HFFc6 (cell line): ENCODE measurements around the gene CLIC3. TPM values are rescaled to one million over a fixed set of nuclear protein-coding genes. Genes with fewer than 3 reads are reported as not detected.

Source experiments
- DNase-seq: peaks from one replicate; pipeline ENCODE4 v3.0.0-alpha.2; 2018
- H3K27ac Mint-ChIP-seq: 2 replicates; pipeline ENCODE4 v1.8.0; 2020; ENCODE audit warnings: mild to moderate bottlenecking, mixed read lengths
- H3K27me3 Mint-ChIP-seq: 2 replicates; pipeline ENCODE4 v1.8.0; 2021; ENCODE audit warnings: mild to moderate bottlenecking, moderate library complexity, mixed read lengths; ENCODE audit not compliant: insufficient read depth
- H3K36me3 Mint-ChIP-seq: 2 replicates; pipeline ENCODE4 v1.8.0; 2021; ENCODE audit warnings: low read depth, mixed read lengths
- H3K4me1 Mint-ChIP-seq: 2 replicates; pipeline ENCODE4 v1.8.0; 2020; ENCODE audit warnings: low read depth, mixed read lengths
- H3K4me3 Mint-ChIP-seq: 2 replicates; pipeline ENCODE4 v1.8.0; 2020; ENCODE audit warnings: mild to moderate bottlenecking, moderate library complexity, mixed read lengths
- H3K9me3 Mint-ChIP-seq: 2 replicates; pipeline ENCODE4 v1.8.0; 2020; ENCODE audit warnings: mild to moderate bottlenecking, mixed read lengths
- total RNA-seq, 6 experiments: library from RNA; stranded (reverse); fragmentation: NEBNext Ultra II Directional; extraction: Animal tissue kit (Norgen Biotek cat#: 25700); gene quantifications; 2 replicates in 1 of 6; 3 replicates in 5 of 6; pipeline ENCODE4 v1.2.3, GENCODE V29; 2021
- TF ChIP-seq, protein P1 (sequence below): fragments of 200-600 bp; sonication (generic); IDR thresholded peaks from 2 replicates; pipeline ENCODE4 v1.5.0; 2021; ENCODE audit warnings: antibody characterized with exemption, mild to moderate bottlenecking

CLIC3 gene
- total RNA-seq, 6 experiments from 2014 or later: 2.7 to 14.6 (median 4.0) TPM

DNA sequence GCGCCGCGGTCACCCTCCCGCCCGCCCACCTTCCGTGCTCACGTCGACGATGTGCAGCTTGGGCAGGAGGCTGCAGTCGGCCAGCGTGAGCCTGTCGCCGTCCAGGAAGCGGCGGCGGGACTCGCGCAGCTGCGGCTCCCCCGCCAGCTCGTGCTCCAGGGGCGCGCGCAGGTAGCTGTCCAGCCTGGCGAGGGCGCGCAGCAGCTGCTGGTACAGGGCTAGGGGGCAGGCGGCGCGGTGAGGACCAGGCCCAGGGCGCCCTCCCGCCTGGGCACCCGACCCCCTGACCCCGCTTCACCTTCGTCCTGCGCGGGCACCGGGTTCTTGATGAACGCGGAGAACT, 1.5 kb downstream of the CLIC3 start:
- H3K27me3 Mint-ChIP-seq: peaks cover 8% of the 10 kb centered on the region
- no peak overlapping the region for H3K27ac Mint-ChIP-seq
- H3K4me3 Mint-ChIP-seq: no peak overlapping the region
- no peak for DNase-seq
- peaks cover 4% of the 10 kb centered on the region; the same call in 1 of the 2 replicates for H3K9me3 Mint-ChIP-seq
- TF ChIP-seq, protein P1, sequence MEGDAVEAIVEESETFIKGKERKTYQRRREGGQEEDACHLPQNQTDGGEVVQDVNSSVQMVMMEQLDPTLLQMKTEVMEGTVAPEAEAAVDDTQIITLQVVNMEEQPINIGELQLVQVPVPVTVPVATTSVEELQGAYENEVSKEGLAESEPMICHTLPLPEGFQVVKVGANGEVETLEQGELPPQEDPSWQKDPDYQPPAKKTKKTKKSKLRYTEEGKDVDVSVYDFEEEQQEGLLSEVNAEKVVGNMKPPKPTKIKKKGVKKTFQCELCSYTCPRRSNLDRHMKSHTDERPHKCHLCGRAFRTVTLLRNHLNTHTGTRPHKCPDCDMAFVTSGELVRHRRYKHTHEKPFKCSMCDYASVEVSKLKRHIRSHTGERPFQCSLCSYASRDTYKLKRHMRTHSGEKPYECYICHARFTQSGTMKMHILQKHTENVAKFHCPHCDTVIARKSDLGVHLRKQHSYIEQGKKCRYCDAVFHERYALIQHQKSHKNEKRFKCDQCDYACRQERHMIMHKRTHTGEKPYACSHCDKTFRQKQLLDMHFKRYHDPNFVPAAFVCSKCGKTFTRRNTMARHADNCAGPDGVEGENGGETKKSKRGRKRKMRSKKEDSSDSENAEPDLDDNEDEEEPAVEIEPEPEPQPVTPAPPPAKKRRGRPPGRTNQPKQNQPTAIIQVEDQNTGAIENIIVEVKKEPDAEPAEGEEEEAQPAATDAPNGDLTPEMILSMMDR: no peak
- H3K36me3 Mint-ChIP-seq: peaks cover 5% of the 10 kb centered on the region; the same call in 1 of the 2 replicates
- H3K4me1 Mint-ChIP-seq: peaks cover 23% of the 10 kb centered on the region

DNA sequence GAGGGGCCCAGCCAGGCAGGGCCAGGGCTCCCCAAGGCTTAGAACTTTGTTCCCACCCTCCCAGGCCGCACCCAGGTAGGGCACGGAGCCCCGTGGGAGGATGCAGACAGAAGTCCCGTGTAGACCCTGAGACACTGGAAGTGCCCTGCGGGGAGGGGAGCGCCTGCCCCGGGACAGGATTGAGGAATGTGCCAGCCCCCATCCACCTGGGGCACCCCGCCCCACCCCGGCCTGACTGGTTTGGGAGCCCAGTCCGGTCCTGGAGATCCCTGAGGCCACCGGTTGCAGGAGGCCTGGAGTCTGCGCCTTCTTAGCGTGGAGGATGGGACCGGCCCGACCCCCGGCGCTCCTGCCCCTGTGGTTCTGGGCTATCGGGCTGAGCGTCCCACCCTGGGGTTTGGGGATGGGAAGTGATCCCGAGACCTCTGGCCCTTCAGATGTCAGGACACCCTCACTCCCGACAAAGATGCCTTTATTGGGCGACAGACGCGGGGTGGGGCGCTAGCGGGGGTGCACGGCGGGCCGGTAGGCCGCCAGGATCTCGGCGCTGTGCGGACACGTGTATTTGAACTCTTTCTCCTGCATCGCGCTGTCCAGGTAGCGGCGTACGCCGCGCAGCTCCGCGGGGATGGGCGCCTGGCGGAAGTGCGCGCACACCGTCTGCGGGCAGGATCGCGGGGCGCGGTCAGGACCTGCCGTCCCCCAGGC, 2.0 kb downstream of the CLIC3 start:
- no peak overlapping the region for H3K27ac Mint-ChIP-seq
- peaks cover 4% of the 10 kb centered on the region; the same call in 1 of the 2 replicates for H3K9me3 Mint-ChIP-seq
- peaks cover 22% of the 10 kb centered on the region for H3K4me1 Mint-ChIP-seq
- no peak overlapping the region; the same call in 1 of the 2 replicates for H3K4me3 Mint-ChIP-seq
- peaks cover 5% of the 10 kb centered on the region; the same call in 1 of the 2 replicates for H3K36me3 Mint-ChIP-seq
- TF ChIP-seq, protein P1: no peak
- DNase-seq: no peak
- H3K27me3 Mint-ChIP-seq: peaks cover 8% of the 10 kb centered on the region

DNA sequence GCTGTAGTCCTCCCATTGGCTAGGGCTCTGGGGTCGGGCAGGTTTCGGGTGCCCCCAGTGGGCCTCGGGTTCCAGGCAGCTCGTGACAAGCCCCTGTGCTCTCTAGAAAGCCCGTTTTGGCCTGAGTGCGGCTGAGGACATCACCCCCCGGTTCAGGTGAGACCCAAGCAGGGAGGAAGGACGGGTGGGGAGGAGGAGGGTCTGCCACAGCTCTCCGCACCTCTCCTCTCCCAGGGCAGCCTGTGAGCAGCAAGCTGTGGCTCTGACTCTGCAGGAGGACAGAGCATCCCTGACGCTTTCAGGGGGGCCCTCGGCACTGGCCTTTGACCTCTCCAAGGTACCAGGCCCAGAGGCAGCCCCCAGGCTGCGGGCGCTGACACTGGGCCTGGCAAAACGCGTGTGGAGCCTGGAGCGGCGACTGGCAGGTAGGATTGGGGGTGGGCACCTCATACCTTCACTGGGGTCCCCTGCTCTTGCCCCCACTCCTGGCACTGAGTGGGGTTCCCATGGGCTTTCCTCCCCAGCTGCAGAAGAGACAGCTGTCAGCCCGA, 3.5 kb downstream of the CLIC3 start:
- Mint-ChIP-seq H3K27ac (peak overlapping the region; percentile 57; the same call in 1 of the 2 replicates), H3K9me3 (peaks cover 4% of the 10 kb centered on the region; the same call in 1 of the 2 replicates), H3K4me3 (peak overlapping the region; percentile 85), H3K36me3 (peaks cover 5% of the 10 kb centered on the region; the same call in 1 of the 2 replicates), H3K27me3 (peaks cover 18% of the 10 kb centered on the region), H3K4me1 (peaks cover 15% of the 10 kb centered on the region)
- TF ChIP-seq, protein P1: no peak
- no peak for DNase-seq

DNA sequence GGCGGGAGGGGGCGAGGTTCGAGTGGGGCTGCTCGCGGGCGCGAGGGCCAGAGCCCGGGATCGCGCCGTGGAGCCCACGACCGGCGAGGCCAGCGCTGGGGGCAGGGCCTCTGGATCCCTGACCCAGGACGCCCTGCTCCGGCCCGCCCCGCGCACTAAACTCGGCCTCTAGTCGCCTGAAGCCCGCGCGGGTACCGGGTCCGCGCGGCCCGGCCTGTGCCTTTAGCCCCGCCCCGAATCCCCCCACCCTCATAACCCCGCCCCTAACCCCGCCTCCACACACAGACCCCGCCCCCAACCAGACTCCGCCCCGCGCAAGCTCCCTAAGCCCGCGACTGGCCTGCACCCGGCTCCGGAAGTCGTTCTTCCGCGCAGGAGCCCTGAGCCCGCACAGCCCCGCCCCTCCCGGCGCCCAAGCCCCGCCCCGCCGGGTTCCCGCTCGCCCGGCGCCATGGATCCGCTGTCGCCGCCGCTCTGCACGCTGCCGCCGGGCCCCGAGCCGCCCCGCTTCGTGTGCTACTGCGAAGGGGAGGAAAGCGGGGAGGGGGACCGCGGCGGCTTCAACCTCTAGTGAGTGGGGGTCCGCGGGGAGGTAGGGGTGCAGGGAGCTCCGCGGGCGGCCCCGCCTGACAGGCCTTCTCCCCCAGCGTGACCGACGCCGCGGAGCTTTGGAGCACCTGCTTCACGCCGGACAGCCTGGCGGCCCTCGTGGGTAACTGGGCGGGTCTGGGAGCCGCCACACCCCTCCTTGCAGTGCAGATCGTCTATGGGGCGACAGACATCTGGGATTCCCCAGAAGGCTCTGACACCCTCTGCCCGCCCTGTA, 4.2 kb downstream of the CLIC3 start, which contains the start of gene PAXX:
TSS of gene PAXX (plus strand) at position 430 of the 826 bp plus-strand sequence. CDS start at position 452, 22 bp downstream.
- H3K27ac Mint-ChIP-seq: peak within 1 kb of the TSS; percentile 57
- peaks cover 5% of the 10 kb centered on the region; the same call in 1 of the 2 replicates for H3K36me3 Mint-ChIP-seq

More for the DNA sequence above, 4.2 kb downstream of the CLIC3 start, which contains the start of gene PAXX:
- H3K4me3 Mint-ChIP-seq: peak within 1 kb of the TSS; percentile 85
- peaks cover 4% of the 10 kb centered on the region; the same call in 1 of the 2 replicates for H3K9me3 Mint-ChIP-seq
- TF ChIP-seq, protein P1: no peak
- H3K27me3 Mint-ChIP-seq: peaks cover 21% of the 10 kb centered on the region
- peaks cover 9% of the 10 kb centered on the region for H3K4me1 Mint-ChIP-seq
- DNase-seq: peak; percentile 79
